Activated naive CD8-positive, alpha-beta T cell treated with anti-CD3 and anti-CD28 coated beads, Interleukin-2, amount 10 ng/mL, durations not matched to agents 7 days and 5 days (primary cell): ENCODE measurements around the gene IGF2BP2. TPM values are rescaled to one million over a fixed set of nuclear protein-coding genes. Genes with fewer than 3 reads are reported as not detected.
"Not testable (repeated sequence)": the region's sequence is repeated elsewhere in the genome, so short reads cannot be mapped to it uniquely, and the experiment has no call there.

Experiments used
- ATAC-seq: fragments of 150-1000 bp; cut with Tn5 transposase; one replicate; pipeline ENCODE4 v1.10.0; 2021; ENCODE audit warnings: low read depth, moderate library complexity
- POLR2A ChIA-PET: fragments of 350-600 bp; sonication (Branson Sonifier 250); formaldehyde crosslinking; loops from one replicate; lab custom pipeline; 2021; ENCODE audit warnings: antibody characterized with exemption; lab: Charles Lee
- DNase-seq: peaks from one replicate; pipeline ENCODE4 v3.0.0; 2021
- H3K27ac Mint-ChIP-seq: one replicate; pipeline ENCODE4 v1.8.0; 2022; ENCODE audit warnings: mild to moderate bottlenecking, mixed read lengths
- H3K27me3 Mint-ChIP-seq: one replicate; pipeline ENCODE4 v1.8.0; 2022; ENCODE audit warnings: mild to moderate bottlenecking, moderate library complexity, mixed read lengths
- H3K36me3 Mint-ChIP-seq: one replicate; pipeline ENCODE4 v1.8.0; 2021; ENCODE audit warnings: mild to moderate bottlenecking, mixed read lengths
- H3K4me1 Mint-ChIP-seq: one replicate; pipeline ENCODE4 v1.8.0; 2021; ENCODE audit warnings: mixed read lengths
- H3K4me3 Mint-ChIP-seq: one replicate; pipeline ENCODE4 v1.8.0; 2022; ENCODE audit warnings: mild to moderate bottlenecking, moderate library complexity, mixed read lengths
- H3K9me3 Mint-ChIP-seq: one replicate; pipeline ENCODE4 v1.8.0; 2021; ENCODE audit warnings: mixed read lengths
- total RNA-seq, 2 experiments: library from RNA; stranded (reverse); gene quantifications; one replicate each; pipeline ENCODE4 v1.2.3, GENCODE V29; 2021

Gene IGF2BP2
- total RNA-seq, 2 experiments from 2014 or later = 0.11 to 1.2 TPM

GRCh38 chr3:185807445-185808068, 17.3 kb downstream of the IGF2BP2 start:
- DNase-seq (no peak), ATAC-seq (no peak)
- Mint-ChIP-seq H3K9me3 (no peaks in the 10 kb centered on the region), H3K27me3 (peaks cover 21% of the 10 kb centered on the region), H3K4me3 (no peak overlapping the region), H3K4me1 (no peaks in the 10 kb centered on the region), H3K27ac (no peak overlapping the region), H3K36me3 (no peaks in the 10 kb centered on the region)
- POLR2A ChIA-PET = no interaction called here

- not testable (repeated sequence) for H3K27me3 Mint-ChIP-seq, ATAC-seq, H3K27ac Mint-ChIP-seq, H3K9me3 Mint-ChIP-seq, H3K4me3 Mint-ChIP-seq, H3K4me1 Mint-ChIP-seq, DNase-seq, H3K36me3 Mint-ChIP-seq
- POLR2A ChIA-PET = interaction anchor here (0.6 kb wide), 1 partner anchor 10 kb away, joined by 5 read pairs; no protein-coding TSS in a partner anchor
Observed at GRCh38 chr3:185798831-185799110, 26.1 kb downstream of the IGF2BP2 start.

GRCh38 chr3:185797993-185798830, 26.6 kb downstream of the IGF2BP2 start:
- POLR2A ChIA-PET = interaction anchor here (0.6 kb wide), 1 partner anchor 9 kb away, joined by 5 read pairs; no protein-coding TSS in a partner anchor
- Mint-ChIP-seq H3K4me1 (peaks cover 8% of the 10 kb centered on the region), H3K4me3 (no peak overlapping the region), H3K36me3 (no peaks in the 10 kb centered on the region), H3K27me3 (no peaks in the 10 kb centered on the region), H3K27ac (no peak overlapping the region), H3K9me3 (no peaks in the 10 kb centered on the region)
- DNase-seq = no peak
- no peak for ATAC-seq

- ATAC-seq (no peak), DNase-seq (no peak)
- POLR2A ChIA-PET = no interaction called here
- Mint-ChIP-seq H3K27me3 (no peaks in the 10 kb centered on the region), H3K4me3 (no peak overlapping the region), H3K4me1 (peaks cover 8% of the 10 kb centered on the region), H3K27ac (no peak overlapping the region), H3K9me3 (no peaks in the 10 kb centered on the region), H3K36me3 (no peaks in the 10 kb centered on the region)
Observed at GRCh38 chr3:185797108-185797881, 27.5 kb downstream of the IGF2BP2 start.

- H3K27me3 Mint-ChIP-seq = peaks cover 2% of the 10 kb centered on the region
- H3K4me3 Mint-ChIP-seq = no peak overlapping the region
- DNase-seq = no peak
- H3K9me3 Mint-ChIP-seq = no peaks in the 10 kb centered on the region
- POLR2A ChIA-PET = no interaction called here
- H3K36me3 Mint-ChIP-seq = no peaks in the 10 kb centered on the region
- H3K4me1 Mint-ChIP-seq = peaks cover 8% of the 10 kb centered on the region
- no peak overlapping the region for H3K27ac Mint-ChIP-seq
- ATAC-seq = no peak
Observed at GRCh38 chr3:185796431-185797107, 28.3 kb downstream of the IGF2BP2 start.

- DNase-seq (no peak), ATAC-seq (no peak)
- POLR2A ChIA-PET = no interaction called here
- H3K4me1 Mint-ChIP-seq = peaks cover 8% of the 10 kb centered on the region
- no peak overlapping the region for H3K4me3 Mint-ChIP-seq
- H3K27ac Mint-ChIP-seq = no peak overlapping the region
- no peaks in the 10 kb centered on the region for H3K9me3 Mint-ChIP-seq
- peaks cover 16% of the 10 kb centered on the region for H3K27me3 Mint-ChIP-seq
- no peaks in the 10 kb centered on the region for H3K36me3 Mint-ChIP-seq
Observed at GRCh38 chr3:185793381-185793780, 31.5 kb downstream of the IGF2BP2 start.

- no peak overlapping the region for H3K27ac Mint-ChIP-seq
- no peak for ATAC-seq
- DNase-seq = no peak
- no peaks in the 10 kb centered on the region for H3K36me3 Mint-ChIP-seq
- peaks cover 16% of the 10 kb centered on the region for H3K27me3 Mint-ChIP-seq
- peaks cover 8% of the 10 kb centered on the region for H3K4me1 Mint-ChIP-seq
- no peak overlapping the region for H3K4me3 Mint-ChIP-seq
- H3K9me3 Mint-ChIP-seq = no peaks in the 10 kb centered on the region
- POLR2A ChIA-PET = no interaction called here
Observed at GRCh38 chr3:185792955-185793354, 31.9 kb downstream of the IGF2BP2 start.

- H3K27me3 Mint-ChIP-seq = peaks cover 16% of the 10 kb centered on the region
- no peaks in the 10 kb centered on the region for H3K9me3 Mint-ChIP-seq
- ATAC-seq = no peak
- no peaks in the 10 kb centered on the region for H3K36me3 Mint-ChIP-seq
- H3K4me1 Mint-ChIP-seq = peaks cover 5% of the 10 kb centered on the region
- no peak overlapping the region for H3K27ac Mint-ChIP-seq
- DNase-seq = no peak
- H3K4me3 Mint-ChIP-seq = no peak overlapping the region
- POLR2A ChIA-PET = no interaction called here
Observed at GRCh38 chr3:185789891-185790830, 34.7 kb downstream of the IGF2BP2 start.

GRCh38 chr3:185789134-185789533, 35.7 kb downstream of the IGF2BP2 start:
- ATAC-seq (no peak), DNase-seq (no peak)
- Mint-ChIP-seq H3K36me3 (no peaks in the 10 kb centered on the region), H3K4me1 (no peaks in the 10 kb centered on the region), H3K9me3 (no peaks in the 10 kb centered on the region), H3K27ac (no peak overlapping the region), H3K4me3 (no peak overlapping the region), H3K27me3 (peaks cover 16% of the 10 kb centered on the region)
- POLR2A ChIA-PET = interaction anchor here (0.7 kb wide), 1 partner anchor 10 kb away, joined by 5 read pairs; no protein-coding TSS in a partner anchor

- POLR2A ChIA-PET = interaction anchor here (0.7 kb wide), 1 partner anchor 10 kb away, joined by 5 read pairs; no protein-coding TSS in a partner anchor
- no peak for DNase-seq
- no peak overlapping the region for H3K27ac Mint-ChIP-seq
- no peaks in the 10 kb centered on the region for H3K4me1 Mint-ChIP-seq
- H3K36me3 Mint-ChIP-seq = no peaks in the 10 kb centered on the region
- no peak for ATAC-seq
- peaks cover 16% of the 10 kb centered on the region for H3K27me3 Mint-ChIP-seq
- H3K9me3 Mint-ChIP-seq = no peaks in the 10 kb centered on the region
- H3K4me3 Mint-ChIP-seq = no peak overlapping the region
Observed at GRCh38 chr3:185788292-185788691, 36.5 kb downstream of the IGF2BP2 start.

- ATAC-seq (no peak), DNase-seq (no peak)
- H3K4me1 Mint-ChIP-seq = no peaks in the 10 kb centered on the region
- no peak overlapping the region for H3K4me3 Mint-ChIP-seq
- H3K27ac Mint-ChIP-seq = no peak overlapping the region
- POLR2A ChIA-PET = no interaction called here
- no peaks in the 10 kb centered on the region for H3K36me3 Mint-ChIP-seq
- peaks cover 18% of the 10 kb centered on the region for H3K27me3 Mint-ChIP-seq
- H3K9me3 Mint-ChIP-seq = no peaks in the 10 kb centered on the region
Observed at GRCh38 chr3:185786956-185787877, 37.6 kb downstream of the IGF2BP2 start.
